Nephron progenitor cell (in vitro differentiated cells): ENCODE results near the gene SMARCAL1.

Source experiments
- DNase-seq: peaks from one replicate; pipeline ENCODE4 v3.0.0; 2021
- H3K27ac Mint-ChIP-seq: 2 replicates; pipeline ENCODE4 v1.8.0; 2021; ENCODE audit warnings: mild to moderate bottlenecking, moderate library complexity, mixed read lengths
- H3K27me3 Mint-ChIP-seq: 2 replicates; pipeline ENCODE4 v1.8.0; 2021; ENCODE audit warnings: mild to moderate bottlenecking, low read depth, mixed read lengths; ENCODE audit not compliant: poor library complexity
- H3K36me3 Mint-ChIP-seq: 2 replicates; pipeline ENCODE4 v1.8.0; 2021; ENCODE audit warnings: low read depth, mixed read lengths
- H3K4me1 Mint-ChIP-seq: 2 replicates; pipeline ENCODE4 v1.8.0; 2021; ENCODE audit warnings: mixed read lengths
- H3K4me3 Mint-ChIP-seq: 2 replicates; pipeline ENCODE4 v1.8.0; 2021; ENCODE audit warnings: mild to moderate bottlenecking, moderate library complexity, mixed read lengths
- H3K9me3 Mint-ChIP-seq: 2 replicates; pipeline ENCODE4 v1.8.0; 2021; ENCODE audit warnings: mild to moderate bottlenecking, moderate library complexity, mixed read lengths
- TF ChIP-seq, protein P1 (sequence below): fragments of 200-600 bp; sonication (generic); IDR thresholded peaks from 2 replicates; pipeline ENCODE4 v1.5.0; 2021; ENCODE audit warnings: antibody characterized with exemption

The SMARCAL1 gene

GRCh38 chr2:216408426-216409290 lies 3.6 kb upstream of the SMARCAL1 start:
- Mint-ChIP-seq H3K27me3 (peaks cover 10% of the 10 kb centered on the region), H3K4me3 (no peak overlapping the region), H3K9me3 (no peaks in the 10 kb centered on the region), H3K36me3 (peaks cover 3% of the 10 kb centered on the region), H3K4me1 (peaks cover 33% of the 10 kb centered on the region), H3K27ac (no peak overlapping the region)
- no peak for DNase-seq
- TF ChIP-seq, protein P1, sequence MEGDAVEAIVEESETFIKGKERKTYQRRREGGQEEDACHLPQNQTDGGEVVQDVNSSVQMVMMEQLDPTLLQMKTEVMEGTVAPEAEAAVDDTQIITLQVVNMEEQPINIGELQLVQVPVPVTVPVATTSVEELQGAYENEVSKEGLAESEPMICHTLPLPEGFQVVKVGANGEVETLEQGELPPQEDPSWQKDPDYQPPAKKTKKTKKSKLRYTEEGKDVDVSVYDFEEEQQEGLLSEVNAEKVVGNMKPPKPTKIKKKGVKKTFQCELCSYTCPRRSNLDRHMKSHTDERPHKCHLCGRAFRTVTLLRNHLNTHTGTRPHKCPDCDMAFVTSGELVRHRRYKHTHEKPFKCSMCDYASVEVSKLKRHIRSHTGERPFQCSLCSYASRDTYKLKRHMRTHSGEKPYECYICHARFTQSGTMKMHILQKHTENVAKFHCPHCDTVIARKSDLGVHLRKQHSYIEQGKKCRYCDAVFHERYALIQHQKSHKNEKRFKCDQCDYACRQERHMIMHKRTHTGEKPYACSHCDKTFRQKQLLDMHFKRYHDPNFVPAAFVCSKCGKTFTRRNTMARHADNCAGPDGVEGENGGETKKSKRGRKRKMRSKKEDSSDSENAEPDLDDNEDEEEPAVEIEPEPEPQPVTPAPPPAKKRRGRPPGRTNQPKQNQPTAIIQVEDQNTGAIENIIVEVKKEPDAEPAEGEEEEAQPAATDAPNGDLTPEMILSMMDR = no peak

DNA sequence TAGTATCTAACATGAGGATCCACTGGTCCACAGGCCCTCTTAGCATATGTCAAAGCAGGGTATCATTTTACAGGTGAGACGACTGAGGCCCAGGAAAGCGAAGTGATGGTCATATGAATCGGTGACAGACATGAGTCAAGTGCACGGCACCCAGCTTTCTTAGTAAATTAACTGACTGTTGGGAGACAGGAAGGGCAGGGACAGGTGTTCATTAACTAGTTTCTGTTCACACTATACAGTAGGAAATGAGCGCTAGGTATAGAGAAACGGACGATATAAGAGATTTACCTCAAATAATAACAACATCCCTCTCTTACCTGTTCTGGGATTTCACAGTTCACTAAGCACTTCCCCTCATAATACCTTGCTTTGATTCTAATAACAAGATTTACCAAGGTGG lies 1.7 kb upstream of the SMARCAL1 start:
- H3K4me1 Mint-ChIP-seq = peaks cover 30% of the 10 kb centered on the region
- H3K36me3 Mint-ChIP-seq = peaks cover 15% of the 10 kb centered on the region
- TF ChIP-seq, protein P1 = no peak
- H3K4me3 Mint-ChIP-seq = no peak overlapping the region
- no peaks in the 10 kb centered on the region for H3K9me3 Mint-ChIP-seq
- DNase-seq = no peak
- peaks cover 5% of the 10 kb centered on the region for H3K27me3 Mint-ChIP-seq
- H3K27ac Mint-ChIP-seq = no peak overlapping the region

DNA sequence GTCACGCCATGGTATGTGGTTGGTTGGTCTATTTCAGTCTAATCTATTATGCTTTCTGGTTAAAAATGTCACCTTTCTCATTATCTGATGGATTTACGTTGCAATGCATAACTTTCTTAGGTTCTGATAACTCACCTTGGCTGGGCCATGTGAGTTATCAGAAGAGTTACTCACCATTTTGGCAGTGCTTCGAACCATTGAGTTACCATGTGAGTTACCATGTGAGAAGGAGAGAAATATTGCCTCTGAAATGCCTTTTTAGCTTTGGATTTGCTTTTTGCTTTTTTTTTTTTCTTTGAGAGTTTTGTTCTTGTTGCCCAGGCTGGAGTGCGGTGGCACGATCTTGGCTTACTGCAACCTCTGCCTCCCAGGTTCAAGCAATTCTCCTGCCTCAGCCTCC lies 1.6 kb downstream of the SMARCAL1 start:
- Mint-ChIP-seq H3K4me1 (peaks cover 14% of the 10 kb centered on the region), H3K4me3 (peak overlapping the region; percentile 93), H3K27ac (no peak overlapping the region)

DNA sequence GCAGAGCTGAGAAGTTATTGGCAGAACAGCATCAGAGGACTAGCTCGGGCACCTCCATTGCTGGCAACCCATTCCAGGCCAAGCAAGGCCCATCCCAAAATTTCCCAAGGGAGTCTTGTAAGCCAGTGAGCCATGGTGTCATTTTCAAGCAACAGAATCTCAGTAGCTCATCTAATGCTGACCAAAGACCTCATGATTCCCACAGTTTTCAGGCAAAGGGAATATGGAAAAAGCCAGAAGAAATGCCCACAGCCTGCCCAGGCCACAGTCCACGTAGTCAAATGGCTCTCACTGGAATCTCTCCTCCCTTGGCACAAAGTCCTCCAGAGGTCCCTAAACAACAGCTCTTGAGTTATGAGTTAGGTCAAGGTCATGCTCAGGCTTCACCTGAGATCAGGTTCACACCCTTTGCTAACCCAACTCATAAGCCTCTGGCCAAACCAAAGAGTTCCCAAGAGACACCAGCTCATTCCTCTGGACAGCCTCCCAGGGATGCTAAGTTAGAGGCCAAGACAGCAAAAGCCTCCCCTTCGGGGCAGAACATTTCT lies 2.6 kb downstream of the SMARCAL1 start:
- no peak overlapping the region for H3K27ac Mint-ChIP-seq
- H3K4me3 Mint-ChIP-seq = no peak overlapping the region

More for the DNA sequence above, 1.6 kb downstream of the SMARCAL1 start:
- Mint-ChIP-seq H3K9me3 (no peaks in the 10 kb centered on the region), H3K36me3 (peaks cover 40% of the 10 kb centered on the region), H3K27me3 (no peaks in the 10 kb centered on the region)
- DNase-seq = no peak
- TF ChIP-seq, protein P1 = no peak

DNA sequence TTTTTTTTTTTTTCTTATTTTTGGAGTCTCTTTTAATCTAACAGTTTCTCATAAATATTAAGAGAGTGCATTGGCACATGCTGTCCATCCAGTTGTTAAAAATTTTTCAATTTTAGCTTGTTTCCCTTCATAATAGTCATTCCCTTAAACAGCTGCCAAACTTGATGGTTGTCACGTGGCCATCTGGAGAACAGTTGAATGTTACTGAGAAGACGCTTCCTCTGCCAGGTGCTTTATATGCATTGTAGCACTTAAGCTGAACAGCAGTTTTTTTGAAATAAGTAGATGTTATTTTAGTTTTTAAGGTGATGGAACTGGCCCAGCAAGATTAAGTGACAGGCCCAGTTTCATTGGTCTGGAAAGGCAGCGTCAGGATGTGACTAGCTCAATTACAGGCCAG lies 3.3 kb downstream of the SMARCAL1 start:
- Mint-ChIP-seq H3K4me3 (no peak overlapping the region), H3K36me3 (peaks cover 56% of the 10 kb centered on the region), H3K9me3 (no peaks in the 10 kb centered on the region)

More for the DNA sequence above, 2.6 kb downstream of the SMARCAL1 start:
- H3K9me3 Mint-ChIP-seq = no peaks in the 10 kb centered on the region
- TF ChIP-seq, protein P1 = no peak
- H3K36me3 Mint-ChIP-seq = peaks cover 49% of the 10 kb centered on the region
- H3K27me3 Mint-ChIP-seq = no peaks in the 10 kb centered on the region
- peaks cover 13% of the 10 kb centered on the region for H3K4me1 Mint-ChIP-seq
- no peak for DNase-seq

More for the DNA sequence above, 3.3 kb downstream of the SMARCAL1 start:
- DNase-seq = no peak
- peaks cover 13% of the 10 kb centered on the region for H3K4me1 Mint-ChIP-seq
- TF ChIP-seq, protein P1 = no peak
- no peaks in the 10 kb centered on the region for H3K27me3 Mint-ChIP-seq
- H3K27ac Mint-ChIP-seq = no peak overlapping the region
